ENCODE results near the gene SGPP2. TPM values are rescaled to one million over a fixed set of nuclear protein-coding genes. Genes with fewer than 3 reads are reported as not detected.

SGPP2 gene
- total RNA-seq, 1 experiment from 2014 or later = 0.09 TPM

DNA sequence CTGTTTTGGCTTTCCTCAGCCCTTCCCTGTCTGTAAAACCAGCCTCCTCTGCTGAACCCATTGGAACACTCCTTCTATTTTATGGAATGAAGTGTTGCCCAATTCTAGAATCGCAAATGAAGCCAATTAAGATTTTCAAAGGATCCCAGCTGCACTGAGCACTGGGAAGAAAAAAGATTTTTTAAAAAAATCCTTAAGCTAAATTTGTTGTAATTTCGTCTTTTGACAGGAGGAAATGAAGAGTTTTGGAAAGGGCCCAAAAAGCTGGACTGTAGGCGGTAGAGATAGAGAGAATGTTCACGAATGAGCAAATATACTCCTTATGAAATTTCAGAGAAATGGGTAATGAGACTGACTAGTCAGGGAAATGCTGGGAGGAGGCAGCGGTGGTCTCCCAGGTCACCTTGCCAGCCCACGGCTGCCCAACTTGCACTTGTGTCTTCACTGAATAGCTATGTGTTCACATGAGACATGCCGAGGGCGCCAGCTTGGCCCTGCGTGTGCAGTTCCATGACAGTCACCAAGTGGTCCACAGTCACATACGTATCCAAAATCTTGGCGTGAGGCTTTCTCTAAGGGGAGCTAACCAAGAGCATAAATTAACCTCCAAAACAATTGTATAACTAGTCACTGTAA is 69.9 kb downstream of the SGPP2 start:
- TF ChIP-seq EZH2 (IDR thresholded peaks at IDR 0.05; ENCODE audit: borderline replicate concordance, low read depth, low read length, poor library complexity, severe bottlenecking) = no peak
- TF ChIP-seq, protein P1, sequence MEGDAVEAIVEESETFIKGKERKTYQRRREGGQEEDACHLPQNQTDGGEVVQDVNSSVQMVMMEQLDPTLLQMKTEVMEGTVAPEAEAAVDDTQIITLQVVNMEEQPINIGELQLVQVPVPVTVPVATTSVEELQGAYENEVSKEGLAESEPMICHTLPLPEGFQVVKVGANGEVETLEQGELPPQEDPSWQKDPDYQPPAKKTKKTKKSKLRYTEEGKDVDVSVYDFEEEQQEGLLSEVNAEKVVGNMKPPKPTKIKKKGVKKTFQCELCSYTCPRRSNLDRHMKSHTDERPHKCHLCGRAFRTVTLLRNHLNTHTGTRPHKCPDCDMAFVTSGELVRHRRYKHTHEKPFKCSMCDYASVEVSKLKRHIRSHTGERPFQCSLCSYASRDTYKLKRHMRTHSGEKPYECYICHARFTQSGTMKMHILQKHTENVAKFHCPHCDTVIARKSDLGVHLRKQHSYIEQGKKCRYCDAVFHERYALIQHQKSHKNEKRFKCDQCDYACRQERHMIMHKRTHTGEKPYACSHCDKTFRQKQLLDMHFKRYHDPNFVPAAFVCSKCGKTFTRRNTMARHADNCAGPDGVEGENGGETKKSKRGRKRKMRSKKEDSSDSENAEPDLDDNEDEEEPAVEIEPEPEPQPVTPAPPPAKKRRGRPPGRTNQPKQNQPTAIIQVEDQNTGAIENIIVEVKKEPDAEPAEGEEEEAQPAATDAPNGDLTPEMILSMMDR (conservative IDR thresholded peaks at IDR 0.05; ENCODE audit: low read depth, low read length) = no peak
- Histone ChIP-seq H3K27ac (ENCODE audit: low read depth, low read length, poor library complexity, severe bottlenecking) (no peak overlapping the region), H3K27me3 (replicated peaks; ENCODE audit: insufficient read depth, low read depth, low read length, poor library complexity) (no peaks in the 10 kb centered on the region), H3K36me3 (ENCODE audit: insufficient read depth, low read length, poor library complexity, severe bottlenecking) (no peaks in the 10 kb centered on the region), H3K4me1 (ENCODE audit: insufficient read depth, low read length, poor library complexity, severe bottlenecking) (peaks cover 23% of the 10 kb centered on the region), H3K4me3 (ENCODE audit: low read depth, low read length, poor library complexity, severe bottlenecking) (no peak overlapping the region), H3K9me3 (ENCODE audit: low read depth, low read length, poor library complexity, severe bottlenecking) (peaks cover 4% of the 10 kb centered on the region)
- CTCF ChIA-PET = interaction anchor here (1.1 kb wide), 1 partner anchor 176 kb away, joined by 3 read pairs; no protein-coding TSS in a partner anchor
- no TSS peak for BruUV-seq (replicated peaks)
- intact Hi-C loops (cut with micrococcal nuclease; ENCODE audit: unreplicated experiment) = no loop called here
- POLR2A ChIA-PET (ENCODE audit: low non-redundant PET) = no interaction called here
- peak; percentile 64 for DNase-seq (ENCODE audit: low spot score)

DNA sequence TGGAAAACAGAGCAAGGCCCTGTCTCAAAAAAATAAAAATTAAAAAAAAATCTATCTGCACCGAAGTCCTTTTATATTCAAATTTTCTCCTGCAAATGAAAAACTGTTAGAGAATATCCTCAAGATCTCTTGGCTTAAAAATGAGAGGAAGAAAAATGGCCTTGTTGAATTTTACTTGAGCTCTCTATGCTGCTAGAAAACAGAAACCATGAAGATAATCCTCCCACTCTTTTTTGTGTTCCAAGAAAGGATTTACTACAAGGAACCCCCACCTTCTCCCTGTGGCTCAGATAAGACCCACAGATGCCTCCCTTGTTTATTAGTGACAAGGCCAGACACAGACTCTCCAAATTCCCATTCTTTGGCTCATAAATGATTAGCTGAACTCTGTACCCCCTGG is 71.0 kb downstream of the SGPP2 start:
- Histone ChIP-seq H3K4me1 (ENCODE audit: insufficient read depth, low read length, poor library complexity, severe bottlenecking) (peaks cover 23% of the 10 kb centered on the region), H3K9me3 (ENCODE audit: low read depth, low read length, poor library complexity, severe bottlenecking) (peaks cover 4% of the 10 kb centered on the region), H3K27ac (ENCODE audit: low read depth, low read length, poor library complexity, severe bottlenecking) (no peak overlapping the region), H3K27me3 (replicated peaks; ENCODE audit: insufficient read depth, low read depth, low read length, poor library complexity) (no peaks in the 10 kb centered on the region), H3K36me3 (ENCODE audit: insufficient read depth, low read length, poor library complexity, severe bottlenecking) (no peaks in the 10 kb centered on the region), H3K4me3 (ENCODE audit: low read depth, low read length, poor library complexity, severe bottlenecking) (no peak overlapping the region)
- ChIA-PET POLR2A (ENCODE audit: low non-redundant PET) (no interaction called here), CTCF (no interaction called here)
- no peak for DNase-seq (ENCODE audit: low spot score)
- intact Hi-C loops (cut with micrococcal nuclease; ENCODE audit: unreplicated experiment) = no loop called here
- TF ChIP-seq, protein P1 (conservative IDR thresholded peaks at IDR 0.05; ENCODE audit: low read depth, low read length) = no peak
- TF ChIP-seq EZH2 (IDR thresholded peaks at IDR 0.05; ENCODE audit: borderline replicate concordance, low read depth, low read length, poor library complexity, severe bottlenecking) = no peak
- no TSS peak for BruUV-seq (replicated peaks)

DNA sequence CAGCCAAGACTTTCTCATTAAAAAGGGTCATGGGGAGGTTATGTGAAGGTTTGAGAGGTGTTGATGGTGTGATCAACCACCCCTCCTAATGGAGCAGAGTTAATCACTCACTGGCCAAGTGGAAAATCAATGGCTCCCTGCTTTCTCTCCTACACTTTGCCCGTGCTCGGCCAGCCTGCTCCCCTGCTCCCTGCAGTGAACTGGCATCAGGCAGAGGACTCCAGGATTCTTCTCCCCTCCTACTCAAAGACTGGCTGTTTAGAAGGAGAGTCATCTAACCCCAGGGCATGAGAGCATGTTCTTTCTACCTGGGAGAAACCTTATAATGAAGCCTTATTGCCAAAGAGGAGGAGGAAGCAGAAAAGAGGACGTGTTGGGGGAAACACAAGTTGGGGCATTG is 74.9 kb downstream of the SGPP2 start:
- ChIA-PET POLR2A (ENCODE audit: low non-redundant PET) (no interaction called here), CTCF (no interaction called here)
- intact Hi-C loops (cut with micrococcal nuclease; ENCODE audit: unreplicated experiment) = no loop called here
- Histone ChIP-seq H3K27ac (ENCODE audit: low read depth, low read length, poor library complexity, severe bottlenecking) (no peak overlapping the region), H3K9me3 (ENCODE audit: low read depth, low read length, poor library complexity, severe bottlenecking) (no peaks in the 10 kb centered on the region), H3K4me3 (ENCODE audit: low read depth, low read length, poor library complexity, severe bottlenecking) (no peak overlapping the region), H3K4me1 (ENCODE audit: insufficient read depth, low read length, poor library complexity, severe bottlenecking) (peaks cover 12% of the 10 kb centered on the region), H3K27me3 (replicated peaks; ENCODE audit: insufficient read depth, low read depth, low read length, poor library complexity) (no peaks in the 10 kb centered on the region), H3K36me3 (ENCODE audit: insufficient read depth, low read length, poor library complexity, severe bottlenecking) (no peaks in the 10 kb centered on the region)
- TF ChIP-seq, protein P1 (conservative IDR thresholded peaks at IDR 0.05; ENCODE audit: low read depth, low read length) = no peak
- no peak for TF ChIP-seq EZH2 (IDR thresholded peaks at IDR 0.05; ENCODE audit: borderline replicate concordance, low read depth, low read length, poor library complexity, severe bottlenecking)
- no TSS peak for BruUV-seq (replicated peaks)
- DNase-seq (ENCODE audit: low spot score) = no peak
